Measurements from ENCODE around the gene TST.

The TST gene

DNA sequence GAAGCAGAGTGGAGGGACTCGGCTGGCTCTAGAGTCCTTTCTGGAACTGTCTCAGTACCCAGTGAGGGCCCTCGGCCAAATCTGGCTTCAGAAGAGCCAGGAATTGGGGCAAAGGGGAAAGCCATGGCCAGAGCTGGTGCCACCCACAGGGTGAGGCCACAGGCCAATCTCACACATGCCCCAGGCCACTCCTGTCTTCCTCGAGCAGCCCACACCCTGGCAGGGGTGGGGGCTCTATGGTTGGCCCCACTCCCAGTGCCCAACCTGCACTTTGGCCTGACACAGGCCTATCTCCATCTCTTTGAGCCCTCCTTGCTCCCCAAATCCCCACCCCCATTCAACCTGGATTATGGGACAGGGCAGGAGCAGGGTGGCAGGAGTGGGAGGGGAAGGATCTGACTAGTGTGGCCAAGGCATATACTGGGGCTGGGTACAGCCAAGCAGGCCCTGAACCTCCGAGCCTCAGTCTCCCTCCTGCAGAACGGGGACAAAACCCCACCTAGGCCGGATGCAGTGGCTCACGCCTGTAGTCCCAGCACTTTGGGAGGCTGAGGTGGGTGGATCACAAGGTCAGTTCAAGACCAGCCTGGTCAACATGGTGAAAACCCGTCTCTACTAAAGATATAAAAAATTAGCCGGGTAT is 6.9 kb downstream of the TST start:
- H3K4me1 ChIP-seq (ENCODE audit: control insufficient read depth, insufficient read depth, low read length, poor library complexity, severe bottlenecking): no peaks in the 10 kb centered on the region
- peaks cover 18% of the 10 kb centered on the region for H3K36me3 ChIP-seq (ENCODE audit: control insufficient read depth, insufficient read depth, low read length)
- H3K27ac ChIP-seq (ENCODE audit: low read depth, low read length, severe bottlenecking): no peak overlapping the region
- no peaks in the 10 kb centered on the region for H3K9me3 ChIP-seq (ENCODE audit: control insufficient read depth, low read length)
- WGBS, 2 experiments (ENCODE audit: insufficient coverage in 2 of 2): 97 to 98% methylated on average over 8 to 9 of the region's 9 CpGs
- no peak overlapping the region for H3K4me3 ChIP-seq (ENCODE audit: extremely low read depth, insufficient read depth, low read length, poor library complexity, severe bottlenecking)

DNA sequence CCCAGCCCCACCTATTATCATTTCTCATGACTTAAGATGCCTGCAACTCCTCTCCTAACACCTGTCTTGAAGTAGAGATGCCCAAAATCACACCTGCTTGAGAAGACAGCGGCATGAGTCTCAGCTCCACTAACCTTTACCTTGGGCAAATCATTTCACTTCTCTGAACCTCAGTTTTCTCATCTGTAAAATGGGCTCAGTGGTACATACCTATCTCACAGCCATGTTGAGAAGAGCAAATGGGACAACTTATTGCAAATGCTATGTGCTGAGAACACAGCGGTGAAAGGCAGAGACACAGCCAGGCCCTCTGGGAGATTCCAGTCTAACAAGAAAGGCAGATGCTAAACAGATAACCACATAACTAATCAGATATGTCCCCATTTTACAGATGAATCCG is 7.8 kb downstream of the TST start:
- H3K4me1 ChIP-seq (ENCODE audit: control insufficient read depth, insufficient read depth, low read length, poor library complexity, severe bottlenecking): no peaks in the 10 kb centered on the region
- 90 to 96% methylated on average over 2 to 3 of the region's 3 CpGs for WGBS, 2 experiments (ENCODE audit: insufficient coverage in 2 of 2)
- no peak overlapping the region for H3K27ac ChIP-seq (ENCODE audit: low read depth, low read length, severe bottlenecking)

DNA sequence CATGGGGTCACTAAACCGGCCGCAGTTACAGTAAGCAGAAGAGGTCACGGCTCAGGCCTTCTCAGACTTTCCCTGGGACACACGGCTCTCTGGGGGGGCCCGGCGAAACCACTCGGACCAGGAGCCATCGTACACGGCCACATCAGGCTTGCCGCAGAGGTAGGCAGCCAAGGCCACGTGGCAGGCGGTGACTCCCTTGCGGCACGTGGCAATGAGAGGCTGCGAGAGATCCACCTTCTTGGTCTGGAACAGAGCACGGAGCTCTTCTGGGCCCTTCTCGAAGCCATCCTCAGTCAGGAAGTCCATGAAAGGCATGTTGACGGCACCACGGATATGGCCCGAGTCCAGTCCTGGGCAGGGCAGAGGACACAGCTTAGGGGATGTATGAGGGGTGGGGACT is 8.3 kb downstream of the TST start:
- Histone ChIP-seq H3K9me3 (ENCODE audit: control insufficient read depth, low read length) (no peaks in the 10 kb centered on the region), H3K27ac (ENCODE audit: low read depth, low read length, severe bottlenecking) (no peak overlapping the region), H3K4me3 (ENCODE audit: extremely low read depth, insufficient read depth, low read length, poor library complexity, severe bottlenecking) (no peak overlapping the region), H3K36me3 (ENCODE audit: control insufficient read depth, insufficient read depth, low read length) (peaks cover 4% of the 10 kb centered on the region), H3K4me1 (ENCODE audit: control insufficient read depth, insufficient read depth, low read length, poor library complexity, severe bottlenecking) (no peaks in the 10 kb centered on the region)
- WGBS, 2 experiments (ENCODE audit: insufficient coverage in 2 of 2): 91 to 96% methylated on average over 20 of the region's 20 CpGs

More for the DNA sequence above, 7.8 kb downstream of the TST start:
- Histone ChIP-seq H3K4me3 (ENCODE audit: extremely low read depth, insufficient read depth, low read length, poor library complexity, severe bottlenecking) (no peak overlapping the region), H3K36me3 (ENCODE audit: control insufficient read depth, insufficient read depth, low read length) (peaks cover 9% of the 10 kb centered on the region), H3K9me3 (ENCODE audit: control insufficient read depth, low read length) (no peaks in the 10 kb centered on the region)

DNA sequence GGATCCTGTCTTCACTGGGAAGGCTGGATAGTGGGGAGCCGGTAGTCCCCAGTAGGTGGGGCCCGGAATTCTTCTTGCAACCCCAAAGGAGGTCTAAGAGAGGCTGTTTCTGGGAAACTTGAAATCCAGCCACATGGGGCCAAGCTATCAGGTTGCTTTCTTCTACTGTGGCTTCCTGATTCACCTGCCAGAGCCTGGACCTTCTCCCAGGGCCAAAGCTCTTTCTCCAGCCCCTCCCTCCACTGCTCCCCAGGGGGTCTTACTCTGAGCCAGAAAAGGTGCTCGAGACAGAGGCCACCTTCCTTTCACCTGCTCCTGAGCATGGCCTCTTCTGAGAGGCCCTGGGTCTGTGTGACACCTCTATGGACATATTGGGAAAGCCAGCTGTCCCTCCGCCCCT is 9.1 kb downstream of the TST start:
- WGBS, 2 experiments (ENCODE audit: insufficient coverage in 2 of 2): 61 to 96% methylated on average over 2 of the region's 4 CpGs
- Histone ChIP-seq H3K4me1 (ENCODE audit: control insufficient read depth, insufficient read depth, low read length, poor library complexity, severe bottlenecking) (no peaks in the 10 kb centered on the region), H3K4me3 (ENCODE audit: extremely low read depth, insufficient read depth, low read length, poor library complexity, severe bottlenecking) (no peak overlapping the region), H3K36me3 (ENCODE audit: control insufficient read depth, insufficient read depth, low read length) (no peaks in the 10 kb centered on the region), H3K9me3 (ENCODE audit: control insufficient read depth, low read length) (no peaks in the 10 kb centered on the region), H3K27ac (ENCODE audit: low read depth, low read length, severe bottlenecking) (no peak overlapping the region)

DNA sequence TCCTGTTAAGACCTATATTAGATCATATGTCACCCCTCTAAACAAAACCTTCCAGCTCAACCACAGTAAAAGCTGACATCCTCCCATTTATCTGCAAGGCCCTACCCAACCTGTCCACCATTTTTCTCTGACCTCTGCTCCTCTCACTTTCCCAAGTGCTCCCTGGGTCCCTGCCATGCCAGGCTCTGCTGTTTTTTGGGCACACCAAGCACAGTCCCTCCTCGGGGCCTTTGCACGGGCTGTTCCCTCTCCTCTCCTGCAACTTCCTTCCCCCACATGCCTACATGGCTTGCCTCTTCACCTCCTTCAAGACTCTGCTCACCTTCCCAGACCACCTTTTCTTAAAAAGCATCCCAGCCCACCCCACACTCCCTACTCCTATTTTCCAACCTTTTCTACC is 9.8 kb downstream of the TST start:
- H3K4me1 ChIP-seq (ENCODE audit: control insufficient read depth, insufficient read depth, low read length, poor library complexity, severe bottlenecking): no peaks in the 10 kb centered on the region
- no peaks in the 10 kb centered on the region for H3K36me3 ChIP-seq (ENCODE audit: control insufficient read depth, insufficient read depth, low read length)
- no peak overlapping the region for H3K4me3 ChIP-seq (ENCODE audit: extremely low read depth, insufficient read depth, low read length, poor library complexity, severe bottlenecking)
- H3K27ac ChIP-seq (ENCODE audit: low read depth, low read length, severe bottlenecking): no peak overlapping the region
- no peaks in the 10 kb centered on the region for H3K9me3 ChIP-seq (ENCODE audit: control insufficient read depth, low read length)
- 94 to 97% methylated on average over 2 of the region's 2 CpGs for WGBS, 2 experiments (ENCODE audit: insufficient coverage in 2 of 2)

DNA sequence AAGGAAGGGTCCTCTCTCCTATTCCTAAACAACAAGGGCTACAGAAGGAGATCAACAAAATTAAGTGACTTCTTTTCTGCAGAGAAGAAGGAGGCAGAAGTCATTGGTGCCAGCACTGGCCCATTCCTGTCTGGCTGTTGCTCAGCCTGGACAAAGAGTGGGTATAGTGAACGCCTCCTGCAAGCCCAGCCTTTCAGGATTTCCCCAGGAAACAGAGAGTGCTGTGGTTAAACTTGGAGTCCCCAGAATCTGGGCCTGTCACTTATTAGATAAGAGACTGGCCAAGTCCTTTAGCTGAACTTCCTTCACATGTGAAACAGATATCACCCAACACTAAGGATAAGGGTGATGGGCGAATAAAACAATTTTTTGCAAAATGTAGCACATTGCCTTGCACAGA is 10.9 kb downstream of the TST start:
- H3K27ac ChIP-seq (ENCODE audit: low read depth, low read length, severe bottlenecking): no peak overlapping the region
- H3K36me3 ChIP-seq (ENCODE audit: control insufficient read depth, insufficient read depth, low read length): no peaks in the 10 kb centered on the region
- H3K4me3 ChIP-seq (ENCODE audit: extremely low read depth, insufficient read depth, low read length, poor library complexity, severe bottlenecking): no peak overlapping the region
- H3K4me1 ChIP-seq (ENCODE audit: control insufficient read depth, insufficient read depth, low read length, poor library complexity, severe bottlenecking): no peaks in the 10 kb centered on the region
- 75% methylated on average over 1 of the region's 2 CpGs; no CpG with 5 or more reads in 1 of the 2 experiments for WGBS, 2 experiments (ENCODE audit: insufficient coverage in 2 of 2)
- H3K9me3 ChIP-seq (ENCODE audit: control insufficient read depth, low read length): no peaks in the 10 kb centered on the region

DNA sequence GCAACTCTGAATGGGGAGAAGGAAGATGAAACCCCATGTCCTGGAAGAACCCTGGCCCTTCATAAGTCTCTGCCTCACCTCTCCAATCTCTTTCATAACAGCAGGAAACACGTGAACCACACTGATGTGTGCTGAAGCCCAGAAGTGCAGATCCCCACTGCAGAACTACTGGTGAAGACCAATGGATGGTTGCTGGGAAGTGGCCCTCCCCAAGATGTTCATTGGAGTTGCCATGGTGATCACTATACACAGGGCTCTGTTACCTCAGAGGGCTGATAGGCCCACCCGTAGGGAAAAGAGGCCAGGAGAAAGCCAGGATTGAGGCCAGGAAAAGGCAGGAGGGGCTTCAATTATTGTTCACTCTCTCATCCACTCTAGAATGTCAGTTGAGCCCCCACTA is 11.6 kb downstream of the TST start:
- WGBS, 2 experiments (ENCODE audit: insufficient coverage in 2 of 2): 27 to 67% methylated on average over 1 to 2 of the region's 2 CpGs
- no peak overlapping the region for H3K27ac ChIP-seq (ENCODE audit: low read depth, low read length, severe bottlenecking)
- H3K36me3 ChIP-seq (ENCODE audit: control insufficient read depth, insufficient read depth, low read length): no peaks in the 10 kb centered on the region
- no peaks in the 10 kb centered on the region for H3K9me3 ChIP-seq (ENCODE audit: control insufficient read depth, low read length)
- H3K4me3 ChIP-seq (ENCODE audit: extremely low read depth, insufficient read depth, low read length, poor library complexity, severe bottlenecking): no peak overlapping the region
- H3K4me1 ChIP-seq (ENCODE audit: control insufficient read depth, insufficient read depth, low read length, poor library complexity, severe bottlenecking): no peaks in the 10 kb centered on the region

DNA sequence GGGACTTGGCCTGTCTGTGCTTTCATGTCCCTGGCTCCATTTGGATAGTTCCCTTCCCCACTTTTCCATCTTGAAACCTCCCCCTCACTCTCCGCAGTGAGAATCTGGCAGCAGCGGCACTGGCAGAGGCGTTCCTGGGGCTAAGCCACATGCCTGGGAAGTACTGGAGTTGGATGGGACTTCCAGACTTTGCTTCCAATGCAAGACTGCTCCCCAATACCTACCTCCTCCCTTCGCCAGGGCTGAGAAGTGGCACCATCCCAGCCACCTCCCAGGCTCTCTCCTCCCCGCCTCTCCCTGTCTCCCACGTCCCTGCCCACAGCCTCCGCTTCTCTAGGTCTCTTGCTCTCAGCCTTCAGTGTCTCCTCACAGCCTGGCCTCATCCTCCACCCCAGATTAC is 16.6 kb downstream of the TST start:
- no peaks in the 10 kb centered on the region for H3K4me1 ChIP-seq (ENCODE audit: control insufficient read depth, insufficient read depth, low read length, poor library complexity, severe bottlenecking)
- H3K36me3 ChIP-seq (ENCODE audit: control insufficient read depth, insufficient read depth, low read length): no peaks in the 10 kb centered on the region
- 82 to 90% methylated on average over 3 to 4 of the region's 7 CpGs for WGBS, 2 experiments (ENCODE audit: insufficient coverage in 2 of 2)
- no peak overlapping the region for H3K27ac ChIP-seq (ENCODE audit: low read depth, low read length, severe bottlenecking)
- H3K4me3 ChIP-seq (ENCODE audit: extremely low read depth, insufficient read depth, low read length, poor library complexity, severe bottlenecking): no peak overlapping the region
- no peaks in the 10 kb centered on the region for H3K9me3 ChIP-seq (ENCODE audit: control insufficient read depth, low read length)

DNA sequence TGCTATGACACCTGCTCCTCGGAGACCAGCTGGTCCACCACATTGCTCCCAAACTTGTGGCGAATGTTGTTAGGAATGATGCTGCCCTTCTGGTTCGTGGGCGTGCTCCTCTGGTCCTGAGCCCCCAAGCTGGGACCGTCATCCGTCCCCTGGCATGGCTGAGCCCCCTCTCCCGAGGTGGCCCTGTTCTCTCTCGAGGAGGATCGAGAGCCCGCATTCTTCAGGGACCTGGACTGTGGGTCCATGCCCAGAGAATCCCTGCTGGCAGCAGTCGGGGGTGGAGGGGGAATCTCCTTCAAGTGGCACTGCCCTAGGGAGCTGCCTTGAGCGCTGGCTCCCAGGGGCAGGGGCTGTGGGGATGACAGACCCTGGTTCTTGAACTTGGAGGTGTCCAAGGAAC is 17.4 kb downstream of the TST start:
- Histone ChIP-seq H3K4me1 (ENCODE audit: control insufficient read depth, insufficient read depth, low read length, poor library complexity, severe bottlenecking) (no peaks in the 10 kb centered on the region), H3K4me3 (ENCODE audit: extremely low read depth, insufficient read depth, low read length, poor library complexity, severe bottlenecking) (no peak overlapping the region), H3K27ac (ENCODE audit: low read depth, low read length, severe bottlenecking) (no peak overlapping the region), H3K9me3 (ENCODE audit: control insufficient read depth, low read length) (no peaks in the 10 kb centered on the region), H3K36me3 (ENCODE audit: control insufficient read depth, insufficient read depth, low read length) (no peaks in the 10 kb centered on the region)
- 95% methylated on average over 8 to 12 of the region's 12 CpGs for WGBS, 2 experiments (ENCODE audit: insufficient coverage in 2 of 2)

DNA sequence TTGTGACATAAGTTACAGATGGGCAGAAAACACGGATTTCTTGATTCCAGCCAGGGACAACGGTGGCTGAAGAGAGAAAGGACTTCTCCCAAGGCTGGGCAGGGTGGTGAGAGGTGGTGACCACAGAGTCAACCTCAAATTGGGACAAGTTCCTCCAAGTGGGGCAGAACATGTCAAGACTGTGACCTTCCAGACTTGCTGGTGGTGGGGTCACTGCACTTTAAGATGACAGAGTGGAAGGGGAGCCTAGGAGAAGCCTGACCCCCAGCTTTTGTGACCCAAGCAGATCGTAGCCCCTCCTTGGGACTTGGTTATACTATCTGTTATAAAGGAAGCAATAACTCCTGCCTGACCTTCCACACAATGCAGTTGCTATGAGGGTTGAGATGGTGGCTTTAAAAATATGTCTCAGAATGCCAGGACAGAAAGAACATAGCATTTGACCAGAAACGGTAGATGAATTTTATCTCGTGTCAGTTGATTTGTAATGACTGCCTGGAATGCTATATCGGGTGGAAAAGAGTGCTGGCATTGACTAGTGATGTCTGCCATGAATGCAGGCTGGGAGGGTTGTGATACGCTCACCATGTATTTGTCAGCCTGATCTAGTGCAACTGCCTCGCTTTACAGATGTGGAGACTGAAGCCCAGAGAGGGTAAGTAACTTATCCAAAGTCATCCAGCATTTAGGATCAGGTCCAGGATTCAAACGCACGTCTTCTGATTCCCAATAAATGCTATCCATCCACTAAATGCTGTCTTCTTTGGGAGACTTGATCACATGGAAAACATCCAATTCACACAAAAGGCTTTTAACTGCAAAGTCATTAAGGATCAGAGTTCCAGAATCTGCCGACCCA is 18.3 kb downstream of the TST start:
- no peaks in the 10 kb centered on the region for H3K9me3 ChIP-seq (ENCODE audit: control insufficient read depth, low read length)
- H3K36me3 ChIP-seq (ENCODE audit: control insufficient read depth, insufficient read depth, low read length): no peaks in the 10 kb centered on the region
- no peaks in the 10 kb centered on the region for H3K4me1 ChIP-seq (ENCODE audit: control insufficient read depth, insufficient read depth, low read length, poor library complexity, severe bottlenecking)
- no peak overlapping the region for H3K4me3 ChIP-seq (ENCODE audit: extremely low read depth, insufficient read depth, low read length, poor library complexity, severe bottlenecking)
- H3K27ac ChIP-seq (ENCODE audit: low read depth, low read length, severe bottlenecking): no peak overlapping the region
- 92% methylated on average over 10 of the region's 11 CpGs for WGBS, 2 experiments (ENCODE audit: insufficient coverage in 2 of 2)

DNA sequence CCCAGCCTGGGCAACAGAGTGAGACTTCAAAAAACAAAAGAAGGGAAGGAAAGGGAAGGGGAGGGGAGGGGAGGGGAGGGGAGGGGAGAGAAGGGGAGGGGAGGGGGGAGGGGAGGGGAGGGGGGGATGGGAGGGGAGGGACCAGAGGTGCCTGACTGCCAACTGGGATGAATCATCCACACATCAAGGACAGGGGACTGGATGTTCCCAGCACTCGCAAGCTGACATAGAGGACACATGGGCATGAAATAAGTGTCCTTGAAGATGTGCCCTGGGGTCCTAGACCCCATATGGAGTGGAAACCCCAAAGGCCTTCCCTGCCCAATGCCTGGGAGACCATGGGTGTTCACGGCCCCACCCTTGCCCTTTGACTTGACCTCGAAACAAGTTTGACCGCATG is 19.8 kb downstream of the TST start:
- Histone ChIP-seq H3K4me1 (ENCODE audit: control insufficient read depth, insufficient read depth, low read length, poor library complexity, severe bottlenecking) (no peaks in the 10 kb centered on the region), H3K4me3 (ENCODE audit: extremely low read depth, insufficient read depth, low read length, poor library complexity, severe bottlenecking) (no peak overlapping the region), H3K27ac (ENCODE audit: low read depth, low read length, severe bottlenecking) (no peak overlapping the region), H3K9me3 (ENCODE audit: control insufficient read depth, low read length) (no peaks in the 10 kb centered on the region), H3K36me3 (ENCODE audit: control insufficient read depth, insufficient read depth, low read length) (no peaks in the 10 kb centered on the region)
- 96 to 98% methylated on average over 4 of the region's 4 CpGs for WGBS, 2 experiments (ENCODE audit: insufficient coverage in 2 of 2)
